Neural crest cell (in vitro differentiated cells): Measurements from ENCODE around the gene MAP2K6. TPM values are rescaled to one million over a fixed set of nuclear protein-coding genes. Genes with fewer than 3 reads are reported as not detected.

Experiments used
- DNase-seq: peaks from one replicate; pipeline ENCODE4 v3.0.0; 2021; ENCODE audit warnings: low read depth, mixed read lengths, low spot score
- H3K27ac Mint-ChIP-seq: one replicate; pipeline ENCODE4 v1.8.0; 2021; ENCODE audit warnings: mild to moderate bottlenecking, mixed read lengths; ENCODE audit not compliant: unreplicated experiment
- H3K27me3 Mint-ChIP-seq: 2 replicates; pipeline ENCODE4 v1.8.0; 2021; ENCODE audit warnings: low read depth, mild to moderate bottlenecking, mixed read lengths
- H3K36me3 Mint-ChIP-seq: 2 replicates; pipeline ENCODE4 v1.8.0; 2021; ENCODE audit warnings: low read depth, mild to moderate bottlenecking, mixed read lengths
- H3K4me1 Mint-ChIP-seq: 2 replicates; pipeline ENCODE4 v1.8.0; 2021; ENCODE audit warnings: mixed read lengths
- H3K4me3 Mint-ChIP-seq: one replicate; pipeline ENCODE4 v1.8.0; 2021; ENCODE audit warnings: mild to moderate bottlenecking, mixed read lengths
- H3K9me3 Mint-ChIP-seq: 2 replicates; pipeline ENCODE4 v1.8.0; 2021; ENCODE audit warnings: mixed read lengths
- CTCF ChIP-seq: fragments of 200-600 bp; sonication (generic); conservative IDR thresholded peaks from 2 replicates; pipeline ENCODE4 v1.5.0; 2021; ENCODE audit warnings: antibody characterized with exemption, mild to moderate bottlenecking
- total RNA-seq: library from RNA; stranded (reverse); gene quantifications from 2 replicates; pipeline ENCODE4 v1.2.1, GENCODE V29; 2021

MAP2K6 gene
- total RNA-seq, 1 donor from 2014 or later: 45.4 TPM

- Mint-ChIP-seq H3K27ac (no peak overlapping the region), H3K36me3 (peaks cover 14% of the 10 kb centered on the region), H3K4me3 (no peak overlapping the region), H3K4me1 (peaks cover 39% of the 10 kb centered on the region), H3K9me3 (peaks cover 4% of the 10 kb centered on the region), H3K27me3 (no peaks in the 10 kb centered on the region)
- no peak for TF ChIP-seq CTCF
- no peak for DNase-seq
Observed at GRCh38 chr17:69466451-69466850, 52.0 kb downstream of the MAP2K6 start.

GRCh38 chr17:69466905-69467667 is 52.6 kb downstream of the MAP2K6 start:
- DNase-seq: no peak
- Mint-ChIP-seq H3K27ac (no peak overlapping the region), H3K36me3 (peaks cover 14% of the 10 kb centered on the region), H3K4me1 (peaks cover 33% of the 10 kb centered on the region), H3K4me3 (peak overlapping the region; percentile 32), H3K27me3 (no peaks in the 10 kb centered on the region), H3K9me3 (peaks cover 4% of the 10 kb centered on the region)
- no peak for TF ChIP-seq CTCF

- H3K36me3 Mint-ChIP-seq: peaks cover 14% of the 10 kb centered on the region
- H3K27ac Mint-ChIP-seq: peak overlapping the region; percentile 76
- H3K9me3 Mint-ChIP-seq: peaks cover 4% of the 10 kb centered on the region
- H3K27me3 Mint-ChIP-seq: no peaks in the 10 kb centered on the region
- no peak for TF ChIP-seq CTCF
- no peak overlapping the region for H3K4me3 Mint-ChIP-seq
- peaks cover 26% of the 10 kb centered on the region for H3K4me1 Mint-ChIP-seq
- DNase-seq: no peak
Observed at GRCh38 chr17:69468207-69468606, 53.7 kb downstream of the MAP2K6 start.

- H3K27ac Mint-ChIP-seq: no peak overlapping the region
Observed at GRCh38 chr17:69470702-69471101, 56.2 kb downstream of the MAP2K6 start.

GRCh38 chr17:69471406-69471805 is 56.9 kb downstream of the MAP2K6 start:
- H3K27ac Mint-ChIP-seq: no peak overlapping the region
- no peaks in the 10 kb centered on the region for H3K27me3 Mint-ChIP-seq
- no peak overlapping the region for H3K4me3 Mint-ChIP-seq
- peaks cover 39% of the 10 kb centered on the region for H3K4me1 Mint-ChIP-seq
- peaks cover 15% of the 10 kb centered on the region for H3K36me3 Mint-ChIP-seq
- DNase-seq: no peak
- peaks cover 4% of the 10 kb centered on the region for H3K9me3 Mint-ChIP-seq
- TF ChIP-seq CTCF: no peak

More at GRCh38 chr17:69470702-69471101, 56.2 kb downstream of the MAP2K6 start:
- peaks cover 4% of the 10 kb centered on the region for H3K9me3 Mint-ChIP-seq
- no peak for TF ChIP-seq CTCF
- no peak overlapping the region for H3K4me3 Mint-ChIP-seq
- H3K36me3 Mint-ChIP-seq: peaks cover 14% of the 10 kb centered on the region
- no peak for DNase-seq
- no peaks in the 10 kb centered on the region for H3K27me3 Mint-ChIP-seq
- peaks cover 41% of the 10 kb centered on the region for H3K4me1 Mint-ChIP-seq
